ENCODE results near the gene ZNF320. TPM values are rescaled to one million over a fixed set of nuclear protein-coding genes. Genes with fewer than 3 reads are reported as not detected.
"Not testable (repeated sequence)": the region's sequence is repeated elsewhere in the genome, so short reads cannot be mapped to it uniquely, and the experiment has no call there.

The ZNF320 gene
- total RNA-seq, 2 donors from 2014 or later, result 20.0 to 42.9 TPM

- no peak for DNase-seq (ENCODE audit: low spot score)
- Histone ChIP-seq H3K4me3 (no peak overlapping the region), H3K36me3 (no peaks in the 10 kb centered on the region), H3K27me3 (replicated peaks; ENCODE audit: insufficient read depth) (no peaks in the 10 kb centered on the region), H3K27ac (no peak overlapping the region), H3K4me1 (replicated peaks) (no peaks in the 10 kb centered on the region), H3K9me3 (no peaks in the 10 kb centered on the region)
- 100% methylated on average over 1 of the region's 1 CpG for WGBS
- no peak for TF ChIP-seq POLR2A (IDR thresholded peaks at IDR 0.05)
- no peak for TF ChIP-seq CTCF (IDR thresholded peaks at IDR 0.05)
- TF ChIP-seq POLR2AphosphoS5 (IDR thresholded peaks at IDR 0.05), result no peak
- intact Hi-C loops (cut with DNase I), result no loop called here
These were observed 13.2 kb upstream of the ZNF320 start for GRCh38 chr19:52910648-52911047.

DNA sequence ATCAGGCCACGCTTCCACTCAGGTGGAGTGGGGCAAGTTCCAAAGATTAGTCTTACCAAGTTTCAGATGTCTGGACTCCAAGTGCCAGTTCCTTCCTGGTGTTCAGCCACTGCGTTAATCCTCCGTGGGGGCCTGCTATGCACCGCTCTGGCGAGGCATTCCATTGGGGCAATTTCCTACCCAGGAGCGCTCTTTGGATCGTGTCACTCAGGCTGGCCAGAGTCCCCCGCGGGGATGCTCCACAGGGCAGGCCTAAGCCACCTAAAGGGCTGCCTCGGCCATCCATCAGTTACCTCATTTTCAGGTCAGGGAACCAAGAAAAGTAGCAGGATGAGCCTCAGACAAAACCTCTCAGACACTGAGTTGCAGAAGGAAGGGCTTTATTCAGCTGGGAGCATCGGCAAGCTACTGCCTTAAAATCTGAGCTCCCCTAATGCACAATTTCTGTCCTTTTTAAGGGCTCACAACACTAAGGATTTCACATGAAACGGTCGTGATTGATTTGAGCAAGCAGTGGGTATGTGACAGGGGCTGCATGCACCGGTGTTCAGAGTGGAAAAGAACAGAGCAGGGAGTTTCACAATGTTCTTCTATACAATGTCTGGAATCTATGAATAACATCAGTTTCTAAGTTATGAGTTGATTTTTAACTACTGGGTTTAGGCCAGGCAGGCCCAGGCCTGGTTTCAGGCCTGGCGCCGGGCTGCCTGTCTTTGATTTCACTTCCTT, 6.8 kb upstream of the ZNF320 start:
- intact Hi-C loops (cut with DNase I); H3K4me3 ChIP-seq: not testable (repeated sequence)
- WGBS, result 44% methylated on average over 16 of the region's 16 CpGs

DNA sequence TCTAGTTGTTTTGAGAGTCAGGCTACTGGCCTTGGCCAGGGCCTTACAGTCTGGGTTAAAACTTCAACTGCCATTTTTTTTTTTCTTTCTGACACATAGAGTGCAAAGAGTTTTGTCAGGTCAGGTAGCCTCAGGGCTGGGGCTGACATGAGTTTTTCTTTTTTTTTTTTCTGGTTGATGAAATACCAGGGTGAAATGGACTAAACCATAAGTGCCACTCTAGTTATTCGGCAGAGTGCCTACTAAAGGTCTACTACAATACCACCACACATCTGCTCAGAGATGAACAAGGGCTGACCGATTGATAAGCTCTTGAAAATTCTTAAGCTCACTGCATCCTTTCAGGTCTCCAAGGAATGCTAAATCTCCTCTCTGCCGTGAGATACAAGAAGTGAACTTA, 4.4 kb upstream of the ZNF320 start:
- no peak for TF ChIP-seq POLR2A (IDR thresholded peaks at IDR 0.05)
- no peak for TF ChIP-seq CTCF (IDR thresholded peaks at IDR 0.05)
- TF ChIP-seq POLR2AphosphoS5 (IDR thresholded peaks at IDR 0.05), result no peak
- Histone ChIP-seq H3K4me1 (replicated peaks) (no peaks in the 10 kb centered on the region), H3K9me3 (no peaks in the 10 kb centered on the region), H3K4me3 (no peak overlapping the region), H3K36me3 (no peaks in the 10 kb centered on the region), H3K27ac (no peak overlapping the region), H3K27me3 (replicated peaks; ENCODE audit: insufficient read depth) (no peaks in the 10 kb centered on the region)
- no peak for DNase-seq (ENCODE audit: low spot score)
- intact Hi-C loops (cut with DNase I), result no loop called here
- WGBS, result 68% methylated on average over 3 of the region's 3 CpGs

More for the DNA sequence above, 6.8 kb upstream of the ZNF320 start:
- not testable (repeated sequence) for H3K36me3 ChIP-seq; H3K9me3 ChIP-seq; H3K27me3 ChIP-seq (replicated peaks; ENCODE audit: insufficient read depth); H3K4me1 ChIP-seq (replicated peaks); DNase-seq (ENCODE audit: low spot score)
- peak overlapping the region; percentile 71 to 76 for H3K27ac ChIP-seq
- peak; percentile 30 for TF ChIP-seq POLR2AphosphoS5 (IDR thresholded peaks at IDR 0.05)

DNA sequence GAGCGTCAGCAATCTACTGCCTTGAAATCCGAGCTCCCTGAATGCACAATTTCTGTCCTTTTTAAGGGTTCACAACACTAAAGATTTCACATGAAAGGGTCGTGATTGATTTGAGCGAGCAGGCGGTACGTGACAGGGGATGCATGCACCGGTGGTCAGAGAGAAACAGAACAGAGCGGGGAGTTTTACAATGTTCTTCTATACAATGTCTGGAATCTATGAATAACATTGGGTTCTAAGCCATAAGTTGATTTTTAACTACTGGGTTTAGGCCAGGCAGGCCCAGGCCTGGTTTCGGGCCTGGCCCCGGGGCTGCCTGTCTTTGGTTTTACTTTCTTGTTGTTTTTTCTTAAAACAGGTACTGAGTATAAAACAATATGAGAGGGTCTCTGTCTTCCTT, 1.2 kb upstream of the ZNF320 start:
- H3K27me3 ChIP-seq (replicated peaks; ENCODE audit: insufficient read depth); H3K4me1 ChIP-seq (replicated peaks); H3K9me3 ChIP-seq; intact Hi-C loops (cut with DNase I); H3K36me3 ChIP-seq; H3K4me3 ChIP-seq; DNase-seq (ENCODE audit: low spot score): not testable (repeated sequence)
- 71% methylated on average over 10 of the region's 10 CpGs for WGBS
- H3K27ac ChIP-seq, result peak overlapping the region; percentile 87 to 89

DNA sequence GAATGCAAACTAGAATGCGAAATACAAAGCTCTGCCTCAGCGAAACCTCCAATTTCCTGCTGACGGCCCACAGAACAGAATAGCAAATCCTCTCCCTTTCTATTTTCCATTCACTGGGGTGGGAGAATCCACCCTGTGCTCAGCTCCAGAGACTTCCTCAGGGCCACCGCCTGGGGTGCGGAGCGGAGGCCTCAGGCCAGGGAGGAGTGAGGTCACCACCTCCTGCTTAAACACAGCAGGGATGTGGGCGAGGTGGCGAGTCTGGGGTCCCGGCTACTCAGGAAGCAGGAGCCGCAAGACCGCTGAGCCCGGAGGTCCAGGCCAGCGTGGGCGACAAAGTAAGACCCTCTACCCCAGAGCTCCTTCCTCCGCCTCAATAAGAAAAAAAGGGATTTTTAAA, 666 bp upstream of the ZNF320 start:
- peak overlapping the region in 1 of 2 donors; percentile 63 for H3K4me3 ChIP-seq
- TF ChIP-seq POLR2AphosphoS5 (IDR thresholded peaks at IDR 0.05), result no peak
- TF ChIP-seq POLR2A (IDR thresholded peaks at IDR 0.05), result no peak
- no peak for TF ChIP-seq CTCF (IDR thresholded peaks at IDR 0.05)
- intact Hi-C loops (cut with DNase I), result no loop called here
- H3K27ac ChIP-seq, result peak overlapping the region; percentile 87 to 89
- DNase-seq (ENCODE audit: low spot score), result no peak
- no peaks in the 10 kb centered on the region for H3K9me3 ChIP-seq
- no peaks in the 10 kb centered on the region for H3K36me3 ChIP-seq
- no peaks in the 10 kb centered on the region for H3K27me3 ChIP-seq (replicated peaks; ENCODE audit: insufficient read depth)
- WGBS, result 86% methylated on average over 15 of the region's 15 CpGs
- no peaks in the 10 kb centered on the region for H3K4me1 ChIP-seq (replicated peaks)
